Measurements from ENCODE around the gene PLXDC2.

GRCh38 chr10:19913987-19914386 lies 97.8 kb downstream of the PLXDC2 start:
- TF ChIP-seq CTCF (IDR thresholded peaks at IDR 0.05) (no peak), EP300 (IDR thresholded peaks at IDR 0.05) (no peak), POLR2A (IDR thresholded peaks at IDR 0.05) (no peak), POLR2AphosphoS5 (IDR thresholded peaks at IDR 0.05) (no peak)
